HepG2 (cell line): ENCODE results near the gene RBP2.

Experiments
- CTCF ChIP-seq: sonication (generic); formaldehyde crosslinking; IDR thresholded peaks from 2 replicates; pipeline ENCODE4 v1.5.0; 2020; ENCODE audit warnings: mild to moderate bottlenecking, missing genetic modification reagents, moderate library complexity
- JUN ChIP-seq: sonication (generic); formaldehyde crosslinking; IDR thresholded peaks from 2 replicates; pipeline ENCODE4 v1.4.0; 2020; ENCODE audit warnings: mild to moderate bottlenecking, missing genetic modification reagents
- KAT2B ChIP-seq: fragments of 150-350 bp; IDR thresholded peaks from 2 replicates; pipeline ENCODE4 v1.6.1; 2014; ENCODE audit warnings: low read depth, low read length, borderline replicate concordance
- POLR2AphosphoS5 ChIP-seq: IDR thresholded peaks from 2 replicates; pipeline ENCODE4 v1.6.1; 2012; ENCODE audit warnings: low read depth, low read length
- PRDM10 ChIP-seq: sonication (generic); formaldehyde crosslinking; IDR thresholded peaks from 2 replicates; pipeline ENCODE4 v1.4.0; 2020; ENCODE audit warnings: low read depth, missing genetic modification reagents
- RBFOX2 ChIP-seq: fragments of 200-400 bp; formaldehyde crosslinking; IDR thresholded peaks from 2 replicates; pipeline ENCODE4 v1.6.1; 2017; ENCODE audit warnings: low read depth, mild to moderate bottlenecking, low read length
- TF ChIP-seq, protein P1 (sequence below), 2 experiments: sonication (generic) in 1 of 2; formaldehyde crosslinking in 1 of 2; IDR thresholded peaks; 2 replicates each; pipeline versions ENCODE4 v1.6.1 to v1.9.0; 2014 to 2022; ENCODE audit warnings: antibody characterized with exemption in 1 of 2, borderline replicate concordance in 1 of 2, inconsistent platforms in 1 of 2, low read depth in 1 of 2, missing genetic modification reagents in 1 of 2

GRCh38 chr3:139463466-139463865 is 12.8 kb downstream of the RBP2 start:
- TF ChIP-seq RBFOX2 (no peak), CTCF (no peak), JUN (CRISPR knock-in tag) (no peak), PRDM10 (no peak), POLR2AphosphoS5 (no peak), KAT2B (no peak)
- TF ChIP-seq, protein P1, sequence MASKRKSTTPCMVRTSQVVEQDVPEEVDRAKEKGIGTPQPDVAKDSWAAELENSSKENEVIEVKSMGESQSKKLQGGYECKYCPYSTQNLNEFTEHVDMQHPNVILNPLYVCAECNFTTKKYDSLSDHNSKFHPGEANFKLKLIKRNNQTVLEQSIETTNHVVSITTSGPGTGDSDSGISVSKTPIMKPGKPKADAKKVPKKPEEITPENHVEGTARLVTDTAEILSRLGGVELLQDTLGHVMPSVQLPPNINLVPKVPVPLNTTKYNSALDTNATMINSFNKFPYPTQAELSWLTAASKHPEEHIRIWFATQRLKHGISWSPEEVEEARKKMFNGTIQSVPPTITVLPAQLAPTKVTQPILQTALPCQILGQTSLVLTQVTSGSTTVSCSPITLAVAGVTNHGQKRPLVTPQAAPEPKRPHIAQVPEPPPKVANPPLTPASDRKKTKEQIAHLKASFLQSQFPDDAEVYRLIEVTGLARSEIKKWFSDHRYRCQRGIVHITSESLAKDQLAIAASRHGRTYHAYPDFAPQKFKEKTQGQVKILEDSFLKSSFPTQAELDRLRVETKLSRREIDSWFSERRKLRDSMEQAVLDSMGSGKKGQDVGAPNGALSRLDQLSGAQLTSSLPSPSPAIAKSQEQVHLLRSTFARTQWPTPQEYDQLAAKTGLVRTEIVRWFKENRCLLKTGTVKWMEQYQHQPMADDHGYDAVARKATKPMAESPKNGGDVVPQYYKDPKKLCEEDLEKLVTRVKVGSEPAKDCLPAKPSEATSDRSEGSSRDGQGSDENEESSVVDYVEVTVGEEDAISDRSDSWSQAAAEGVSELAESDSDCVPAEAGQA (IDR thresholded peaks at IDR 0.05; ENCODE audit: low read depth) = no peak
- TF ChIP-seq, protein P1 (CRISPR knock-in tag; IDR thresholded peaks at IDR 0.05; ENCODE audit: borderline replicate concordance) = no peak
